Endothelial cell of umbilical vein (primary cell): ENCODE measurements around the gene OBP2B. TPM values are rescaled to one million over a fixed set of nuclear protein-coding genes. Genes with fewer than 3 reads are reported as not detected.
"Not testable (repeated sequence)": the region's sequence is repeated elsewhere in the genome, so short reads cannot be mapped to it uniquely, and the experiment has no call there.

Experiments
- BruUV-seq: library from RNA; stranded (reverse); fragments of 400-500 nt; replicated peaks from 2 replicates; lab custom pipeline; 2021; lab: Mats Ljungman, UMichigan
- CTCF ChIA-PET: fragments of 300-600, 350-600 bp; sonication (Branson Sonifier 250); formaldehyde crosslinking; loops from one replicate; lab custom pipeline; 2021; ENCODE audit warnings: antibody characterized with exemption, inconsistent platforms; lab: Charles Lee
- POLR2A ChIA-PET: fragments of 300-600, 350-600 bp; sonication (Branson Sonifier 250); formaldehyde crosslinking; loops from one replicate; lab custom pipeline; 2021; ENCODE audit warnings: antibody characterized with exemption, inconsistent platforms; lab: Charles Lee
- DNase-seq: peaks from one replicate; pipeline ENCODE4 v3.0.0-alpha.2; 2011; ENCODE audit warnings: low read depth, low spot score
- FAIRE-seq: peaks from 2 replicates; lab custom pipeline; 2011; peaks lifted over from hg19 to GRCh38; lab: Jason Lieb, UNC
- H2AFZ ChIP-seq: 2 replicates; pipeline ENCODE4 v1.6.0; 2012; ENCODE audit warnings: low read depth, low read length, control low read depth, inconsistent platforms
- H3K27ac ChIP-seq: 2 replicates; pipeline ENCODE4 v1.5.1; 2011; ENCODE audit warnings: low read depth, mild to moderate bottlenecking, control low read depth, low read length, moderate library complexity; ENCODE audit not compliant: insufficient read depth
- H3K27me3 ChIP-seq, 2 experiments: 2 replicates each; pipeline versions ENCODE4 v1.6.0 to v1.6.1; 2011; ENCODE audit warnings: low read length in 2 of 2, mixed read lengths in 1 of 2; ENCODE audit not compliant: control insufficient read depth in 2 of 2, insufficient read depth in 2 of 2
- H3K36me3 ChIP-seq, 2 experiments: 2 replicates in 1 of 2; 3 replicates in 1 of 2; pipeline ENCODE4 v1.5.1; 2011; ENCODE audit warnings: low read length in 2 of 2, mild to moderate bottlenecking in 1 of 2, moderate library complexity in 1 of 2; ENCODE audit not compliant: control insufficient read depth in 2 of 2, insufficient read depth in 2 of 2; ENCODE audit errors: extremely low read depth in 1 of 2
- H3K4me1 ChIP-seq: 3 replicates; pipeline ENCODE4 v1.5.1; 2011; ENCODE audit warnings: mild to moderate bottlenecking, low read length; ENCODE audit not compliant: control insufficient read depth, insufficient read depth; ENCODE audit errors: extremely low read depth
- H3K4me2 ChIP-seq: 2 replicates; pipeline ENCODE4 v1.6.1; 2011; ENCODE audit warnings: low read length, control low read depth, mixed read lengths; ENCODE audit not compliant: insufficient read depth
- H3K4me3 ChIP-seq, 3 experiments: fragments of 200-600 bp in 1 of 3; sonication (generic), shearing (Covaris generic) in 1 of 3; replicated peaks in 1 of 3; 2 replicates each; pipeline ENCODE4 v1.5.1; 2011 to 2016; ENCODE audit warnings: control low read depth in 3 of 3, low read length in 3 of 3, mild to moderate bottlenecking in 2 of 3, inconsistent platforms in 1 of 3, low read depth in 1 of 3, moderate library complexity in 1 of 3; ENCODE audit not compliant: insufficient read depth in 1 of 3
- H3K79me2 ChIP-seq: 2 replicates; pipeline ENCODE4 v1.6.0; 2012; ENCODE audit warnings: low read length, inconsistent platforms; ENCODE audit not compliant: control insufficient read depth, insufficient read depth
- H3K9ac ChIP-seq: replicated peaks from 2 replicates; pipeline ENCODE3; 2011; ENCODE audit warnings: low read length, control low read depth; ENCODE audit not compliant: insufficient read depth; ENCODE audit errors: extremely low read depth
- H3K9me1 ChIP-seq: replicated peaks from 3 replicates; pipeline ENCODE4 v1.6.0; 2011; ENCODE audit warnings: mild to moderate bottlenecking, low read length; ENCODE audit not compliant: control insufficient read depth, insufficient read depth; ENCODE audit errors: extremely low read depth
- H3K9me3 ChIP-seq: replicated peaks from 2 replicates; pipeline ENCODE4 v1.5.1; 2012; ENCODE audit warnings: low read length, inconsistent platforms; ENCODE audit not compliant: control insufficient read depth, insufficient read depth
- H4K20me1 ChIP-seq: replicated peaks from 2 replicates; pipeline ENCODE3; 2011; ENCODE audit warnings: mild to moderate bottlenecking, low read length; ENCODE audit not compliant: control insufficient read depth, insufficient read depth; ENCODE audit errors: extremely low read depth
- CTCF ChIP-seq, 2 donors: IDR thresholded peaks; 1 replicate in 1 of 2; 2 replicates in 1 of 2; pipeline ENCODE4 v1.5.1; 2011; ENCODE audit warnings: low read length in 2 of 2, mild to moderate bottlenecking in 2 of 2, moderate library complexity in 2 of 2, control low read depth in 1 of 2, inconsistent platforms in 1 of 2, low read depth in 1 of 2; ENCODE audit not compliant: insufficient read depth in 1 of 2; ENCODE audit errors: extremely low read depth in 1 of 2
- EZH2 ChIP-seq: IDR thresholded peaks from 2 replicates; pipeline ENCODE4 v1.6.1; 2012; ENCODE audit warnings: borderline replicate concordance, low read depth, mild to moderate bottlenecking, moderate library complexity, low read length, inconsistent platforms; ENCODE audit not compliant: severe bottlenecking
- FOS ChIP-seq: IDR thresholded peaks from 2 replicates; pipeline ENCODE4 v1.6.1; 2011; ENCODE audit warnings: mild to moderate bottlenecking, low read length, moderate library complexity, borderline replicate concordance; ENCODE audit not compliant: insufficient read depth
- GATA2 ChIP-seq: IDR thresholded peaks from 2 replicates; pipeline ENCODE4 v1.7.0; 2011; ENCODE audit warnings: low read depth, mild to moderate bottlenecking, moderate library complexity, mixed read lengths, low read length; ENCODE audit not compliant: insufficient read length, insufficient read depth
- JUN ChIP-seq: IDR thresholded peaks from 2 replicates; pipeline ENCODE4 v1.6.1; 2011; ENCODE audit warnings: borderline replicate concordance, low read depth; ENCODE audit not compliant: insufficient read length, insufficient read depth
- MYC ChIP-seq: IDR thresholded peaks from one replicate; pipeline ENCODE4 v1.6.1; 2011; ENCODE audit warnings: mild to moderate bottlenecking, low read depth, low read length
- POLR2A ChIP-seq: IDR thresholded peaks from 2 replicates; pipeline ENCODE4 v1.6.1; 2012; ENCODE audit warnings: low read depth, mild to moderate bottlenecking, control low read depth, low read length
- POLR2AphosphoS5 ChIP-seq: IDR thresholded peaks from 2 replicates; pipeline ENCODE4 v1.6.1; 2012; ENCODE audit warnings: low read depth, mild to moderate bottlenecking, control low read depth, low read length, moderate library complexity; ENCODE audit not compliant: insufficient read depth
- dilution Hi-C: fragments of 300-500 bp; cut with MboI; formaldehyde crosslinking; loops from one replicate; pipeline ENCODE4 v1.15.0; 2019; ENCODE audit warnings: low sequenced_read_pairs; ENCODE audit not compliant: extremely low pct_ligation_motif_present
- intact Hi-C: fragments of 100-400 bp; cut with micrococcal nuclease; formaldehyde crosslinking; loops from one replicate; pipeline ENCODE4 v1.10.0; 2022
- polyA plus RNA-seq, 4 experiments: library from polyadenylated mRNA; depleted of rRNA in 3 of 4; stranded (reverse) in 3 of 4; unstranded in 1 of 4; fragments of >200 nt; gene quantifications; 2 replicates each; pipeline versions ENCODE4 v1.2.1 to v1.2.3, GENCODE V29; 2011 to 2012; ENCODE audit warnings: missing spikeins in 1 of 4
- total RNA-seq: library from RNA; stranded (reverse); gene quantifications from 2 replicates; pipeline ENCODE4 v1.2.3, GENCODE V29; 2021
- TF ChIP-seq, protein P1 (sequence below): IDR thresholded peaks from 2 replicates; pipeline ENCODE4 v1.6.1; 2011; ENCODE audit not compliant: insufficient read depth, insufficient read length

The OBP2B gene
- total and polyA plus RNA-seq, 2 donors (not counting 3 experiments of a cell fraction or from before 2014, with no cell fraction given) = not detected

GRCh38 chr9:133237035-133237731 is 28.1 kb upstream of the OBP2B start:
- no peaks in the 10 kb centered on the region for H3K9me3 ChIP-seq

DNA sequence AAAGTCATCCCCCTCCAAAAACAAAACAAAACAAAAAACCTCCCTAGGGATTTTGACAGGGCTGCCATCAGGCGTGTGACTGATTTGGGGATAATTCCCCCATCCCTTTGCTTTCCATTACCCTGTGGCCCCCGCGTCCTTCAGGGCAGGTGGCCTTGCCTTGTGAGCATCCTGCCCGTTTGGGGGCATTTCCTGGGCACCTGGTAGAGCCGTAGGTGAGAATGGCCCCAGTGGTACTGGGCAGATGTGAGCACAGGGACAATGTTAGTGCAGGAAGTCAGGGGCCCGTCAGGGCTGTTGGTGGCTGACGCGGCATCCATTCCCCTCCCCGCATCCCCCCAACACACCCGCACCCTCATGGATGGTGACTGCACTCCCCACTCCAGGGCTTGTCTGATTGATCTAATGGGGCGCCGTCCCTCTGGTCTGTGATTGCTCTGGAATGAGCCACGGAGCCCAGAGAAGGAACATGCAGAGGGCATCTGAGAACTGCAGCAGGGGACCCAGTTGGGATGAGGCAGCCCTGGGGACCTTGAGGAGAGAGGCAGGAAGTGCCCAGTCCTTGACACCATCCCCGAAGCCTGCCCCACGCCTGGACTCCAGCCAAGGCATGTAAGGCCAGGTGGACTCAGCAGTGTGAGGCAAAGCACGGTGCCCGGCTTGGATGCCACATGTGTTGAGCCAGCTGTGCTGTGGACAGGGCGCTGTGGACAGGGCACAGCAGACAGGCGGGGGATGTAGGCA is 27.4 kb upstream of the OBP2B start:
- H3K9ac ChIP-seq, POLR2A ChIA-PET, dilution Hi-C loops, H3K27me3 ChIP-seq, H3K27ac ChIP-seq, intact Hi-C loops, H3K36me3 ChIP-seq, H3K4me2 ChIP-seq, FAIRE-seq, H2AFZ ChIP-seq, H3K79me2 ChIP-seq, BruUV-seq, DNase-seq, H3K9me3 ChIP-seq, H4K20me1 ChIP-seq, H3K4me3 ChIP-seq, H3K9me1 ChIP-seq: not testable (repeated sequence)
- CTCF ChIA-PET = interaction anchor here (1.2 to 4.4 kb wide), 3 partner anchors 47 to 250 kb away, joined by 3 to 42 read pairs (median 15); no protein-coding TSS in a partner anchor
- H3K4me1 ChIP-seq = peaks cover 19% of the 10 kb centered on the region

More at GRCh38 chr9:133237035-133237731, 28.1 kb upstream of the OBP2B start:
- peak overlapping the region; percentile 51 for H2AFZ ChIP-seq
- FAIRE-seq = peak; percentile 70
- H3K79me2 ChIP-seq = no peaks in the 10 kb centered on the region
- no TSS peak for BruUV-seq
- intact Hi-C loops = no loop called here
- no peaks in the 10 kb centered on the region for H4K20me1 ChIP-seq
- TF ChIP-seq MYC (no peak), POLR2A (no peak), JUN (no peak), CTCF (IDR thresholded peaks at IDR 0.05; ENCODE audit: extremely low read depth in 1 of 2, insufficient read depth in 1 of 2, low read depth in 1 of 2, low read length in 2 of 2) (no peak), GATA2 (no peak), POLR2AphosphoS5 (no peak), FOS (no peak), EZH2 (no peak)
- TF ChIP-seq, protein P1, sequence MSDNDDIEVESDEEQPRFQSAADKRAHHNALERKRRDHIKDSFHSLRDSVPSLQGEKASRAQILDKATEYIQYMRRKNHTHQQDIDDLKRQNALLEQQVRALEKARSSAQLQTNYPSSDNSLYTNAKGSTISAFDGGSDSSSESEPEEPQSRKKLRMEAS = no peak
- H3K9ac ChIP-seq = no peak overlapping the region
- H3K36me3 ChIP-seq = no peaks in the 10 kb centered on the region
- H3K4me1 ChIP-seq = peaks cover 19% of the 10 kb centered on the region
- peak overlapping the region; percentile 3 for H3K4me2 ChIP-seq
- CTCF ChIA-PET = interaction anchor here (1.2 to 4.4 kb wide), 4 partner anchors 20 to 250 kb away, joined by 3 to 42 read pairs (median 12); no protein-coding TSS in a partner anchor
- dilution Hi-C loops = no loop called here
- peak; percentile 57 for DNase-seq
- H3K27me3 ChIP-seq = peaks cover 0 to under 1% of the 10 kb centered on the region in 2 experiments
- POLR2A ChIA-PET = interaction anchor here (0.6 kb wide), 1 partner anchor 99 kb away, joined by 3 read pairs; the partner anchor contains the start of gene SURF6
- H3K4me3 ChIP-seq = no peak overlapping the region
- H3K27ac ChIP-seq = peak overlapping the region; percentile 15
- H3K9me1 ChIP-seq = no peaks in the 10 kb centered on the region
